Measurements from ENCODE around the gene SLC25A12. TPM values are rescaled to one million over a fixed set of nuclear protein-coding genes. Genes with fewer than 3 reads are reported as not detected.
"Not testable (repeated sequence)": the region's sequence is repeated elsewhere in the genome, so short reads cannot be mapped to it uniquely, and the experiment has no call there.

Gene SLC25A12
- total RNA-seq, 2 donors from 2014 or later = 13.6 to 33.3 TPM

DNA sequence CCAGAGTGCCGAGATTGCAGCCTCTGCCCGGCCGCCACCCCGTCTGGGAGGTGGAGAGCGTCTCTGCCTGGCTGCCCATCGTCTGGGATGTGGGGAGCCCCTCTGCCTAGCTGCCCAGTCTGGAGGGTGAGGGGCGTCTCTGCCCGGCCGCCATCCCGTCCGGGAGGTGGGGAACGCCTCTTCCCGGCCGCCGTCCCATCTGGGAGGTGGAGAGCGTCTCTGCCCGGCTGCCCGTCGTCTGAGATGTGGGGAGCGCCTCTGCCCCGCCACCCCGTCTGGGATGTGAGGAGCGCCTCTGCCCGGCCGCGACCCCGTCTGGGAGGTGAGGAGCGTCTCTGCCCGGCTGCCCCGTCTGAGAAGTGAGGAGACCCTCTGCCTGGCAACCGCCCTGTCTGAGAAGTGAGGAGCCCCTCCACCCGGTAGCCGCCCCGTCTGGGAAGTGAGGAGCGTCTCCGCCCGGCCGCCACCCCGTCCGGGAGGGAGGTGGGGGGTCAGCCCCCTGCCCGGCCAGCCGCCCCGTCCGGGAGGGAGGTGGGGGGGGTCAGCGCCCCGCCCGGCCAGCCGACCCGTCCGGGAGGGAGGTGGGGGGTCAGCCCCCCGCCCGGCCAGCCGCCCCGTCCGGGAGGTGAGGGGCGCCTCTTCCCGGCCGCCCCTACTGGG is 5.7 kb upstream of the SLC25A12 start:
- not testable (repeated sequence) for H3K9me3 Mint-ChIP-seq

GRCh38 chr2:171895786-171896185 is 1.7 kb upstream of the SLC25A12 start:
- DNase-seq (ENCODE audit: low spot score in 2 of 2) = no peak
- Mint-ChIP-seq H3K9me3 (no peaks in the 10 kb centered on the region), H3K36me3 (peaks cover 16 to 27% of the 10 kb centered on the region in 2 donors), H3K27ac (no peak overlapping the region)
- ATAC-seq = no peak

More for the DNA sequence above, 5.7 kb upstream of the SLC25A12 start:
- H3K36me3 Mint-ChIP-seq; H3K27ac Mint-ChIP-seq; DNase-seq (ENCODE audit: low spot score in 2 of 2); ATAC-seq: not testable (repeated sequence)

GRCh38 chr2:171894612-171894947 is 536 bp upstream of the SLC25A12 start:
- ATAC-seq (no peak), DNase-seq (ENCODE audit: low spot score in 2 of 2) (no peak)
- Mint-ChIP-seq H3K36me3 (peaks cover 16 to 37% of the 10 kb centered on the region in 2 donors), H3K27ac (peak overlapping the region; percentile 55 to 89), H3K9me3 (no peaks in the 10 kb centered on the region)

DNA sequence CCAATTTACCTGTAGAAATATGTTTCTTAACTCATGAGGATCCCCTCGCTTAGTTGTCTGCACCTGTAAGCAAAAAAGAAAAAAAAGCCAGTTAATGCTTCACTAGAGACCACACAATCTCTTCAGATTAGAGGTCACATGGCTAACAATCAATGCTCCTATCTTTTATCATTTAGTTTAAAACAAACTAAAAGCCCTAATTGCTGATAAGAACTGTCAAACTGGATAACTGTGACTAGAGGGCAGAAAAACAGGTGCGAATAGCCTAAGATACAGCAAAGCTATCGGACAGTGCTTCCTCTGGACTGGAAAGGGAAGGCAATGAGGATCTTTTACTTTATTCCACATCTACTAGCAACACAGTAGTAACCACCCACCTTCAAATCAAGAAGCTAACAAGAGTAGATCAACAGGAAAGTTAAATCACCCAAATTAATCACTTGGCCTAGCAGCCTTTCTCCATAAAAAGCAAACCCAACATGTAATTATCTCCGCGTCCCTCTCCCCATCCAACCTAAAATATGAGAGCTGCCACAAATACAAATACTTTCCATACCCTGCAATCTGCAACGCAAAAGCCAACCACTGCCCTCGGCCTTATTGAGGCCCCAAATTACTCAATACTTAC is 734 bp downstream of the SLC25A12 start:
- DNase-seq (ENCODE audit: low spot score in 2 of 2) (no peak), ATAC-seq (no peak)
- peak overlapping the region; percentile 89 to 92 for H3K27ac Mint-ChIP-seq
- H3K9me3 Mint-ChIP-seq = no peaks in the 10 kb centered on the region
- H3K36me3 Mint-ChIP-seq = peaks cover 16 to 46% of the 10 kb centered on the region in 2 donors

DNA sequence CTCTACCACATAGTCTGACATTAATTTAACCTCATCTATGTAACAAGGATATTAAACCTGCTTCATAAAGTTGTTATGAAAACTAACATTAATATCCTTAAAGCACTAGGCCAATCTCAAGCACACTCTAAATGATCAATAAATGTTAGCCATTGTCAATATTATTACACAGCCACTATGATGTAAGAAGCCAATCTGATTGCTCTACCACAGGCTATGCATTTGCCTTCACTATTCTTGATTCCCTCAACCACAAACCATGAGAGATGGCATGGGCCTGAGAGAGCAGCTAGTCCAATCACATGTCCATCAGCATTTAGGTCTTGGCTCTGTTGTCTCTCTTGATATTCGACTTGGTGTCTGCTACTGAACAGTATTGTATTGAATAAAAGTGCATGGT is 4.2 kb downstream of the SLC25A12 start:
- DNase-seq (ENCODE audit: low spot score in 2 of 2) (no peak), ATAC-seq (no peak)
- H3K36me3 Mint-ChIP-seq = peaks cover 16 to 40% of the 10 kb centered on the region in 2 donors
- H3K27ac Mint-ChIP-seq = no peak overlapping the region
- no peaks in the 10 kb centered on the region for H3K9me3 Mint-ChIP-seq

- Mint-ChIP-seq H3K36me3 (peaks cover 16 to 40% of the 10 kb centered on the region in 2 donors), H3K27ac (no peak overlapping the region), H3K9me3 (no peaks in the 10 kb centered on the region)
- DNase-seq (ENCODE audit: low spot score in 2 of 2) (no peak), ATAC-seq (no peak)
Measured at GRCh38 chr2:171889333-171889732, 4.7 kb downstream of the SLC25A12 start.

DNA sequence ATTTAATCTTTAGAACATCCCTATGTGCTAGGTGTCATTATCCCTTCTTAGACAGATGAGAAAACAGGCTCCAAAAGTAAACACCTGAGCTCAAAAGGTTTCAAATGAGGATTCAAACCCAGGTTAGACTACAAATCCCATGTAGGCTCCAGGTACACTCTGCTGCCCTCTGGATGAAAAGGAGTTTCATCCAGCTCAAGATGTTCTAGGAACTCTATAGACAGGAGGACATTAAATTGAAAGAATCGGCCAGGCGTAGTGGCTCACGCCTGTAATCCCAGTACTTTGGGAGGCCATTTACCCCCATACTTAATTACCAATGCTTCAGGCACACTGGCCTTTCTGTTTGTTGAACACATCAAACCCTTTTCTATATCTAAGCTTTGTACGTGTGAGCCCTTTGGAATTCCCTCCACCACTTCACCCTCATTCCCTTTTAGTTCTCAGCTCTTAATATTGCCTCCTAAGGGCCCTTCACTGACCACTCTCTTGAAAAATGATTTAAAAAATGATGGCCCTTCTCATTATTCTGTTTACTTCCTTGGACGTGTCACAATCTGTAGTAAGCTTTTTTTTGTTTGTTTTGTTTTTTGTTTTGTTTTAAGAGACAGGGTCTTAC is 10.7 kb downstream of the SLC25A12 start:
- DNase-seq (ENCODE audit: low spot score in 2 of 2) (no peak), ATAC-seq (no peak)
- Mint-ChIP-seq H3K36me3 (no peaks in the 10 kb centered on the region), H3K9me3 (no peaks in the 10 kb centered on the region), H3K27ac (no peak overlapping the region)

DNA sequence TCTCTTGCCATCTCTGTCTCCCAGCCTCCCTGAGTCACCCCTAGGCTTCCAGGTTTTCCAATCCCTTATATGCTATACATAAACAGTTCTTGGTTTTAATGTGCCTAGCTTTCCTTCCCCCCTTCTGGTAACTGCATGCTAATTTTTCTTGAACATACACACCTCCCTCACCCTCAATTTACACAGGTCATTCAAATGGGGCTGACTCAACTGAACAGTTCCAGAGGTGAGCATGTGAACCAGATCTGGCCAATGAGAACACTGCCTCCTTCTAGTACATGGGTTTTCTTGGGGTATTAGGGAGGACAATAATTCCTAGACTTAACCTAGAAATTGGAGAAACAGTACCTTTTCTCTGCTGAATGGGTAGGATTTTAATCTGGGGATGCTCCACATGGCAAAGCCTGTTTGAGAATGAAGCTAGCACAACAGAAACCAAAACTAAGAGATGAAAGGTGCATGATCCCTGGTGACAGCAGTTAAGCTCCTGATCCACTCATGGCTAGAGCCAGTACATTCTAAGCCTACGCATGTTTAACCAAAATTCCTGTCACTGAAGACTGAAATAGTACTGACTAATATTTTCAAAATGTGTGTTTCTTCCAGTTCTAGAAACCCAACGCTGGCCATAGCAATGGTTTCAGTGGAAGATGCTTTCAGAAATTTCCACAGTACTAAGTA is 11.8 kb downstream of the SLC25A12 start:
- peak; percentile 83 to 91 for ATAC-seq
- Mint-ChIP-seq H3K27ac (no peak overlapping the region), H3K36me3 (no peaks in the 10 kb centered on the region), H3K9me3 (no peaks in the 10 kb centered on the region)
- DNase-seq (ENCODE audit: low spot score in 2 of 2) = no peak

DNA sequence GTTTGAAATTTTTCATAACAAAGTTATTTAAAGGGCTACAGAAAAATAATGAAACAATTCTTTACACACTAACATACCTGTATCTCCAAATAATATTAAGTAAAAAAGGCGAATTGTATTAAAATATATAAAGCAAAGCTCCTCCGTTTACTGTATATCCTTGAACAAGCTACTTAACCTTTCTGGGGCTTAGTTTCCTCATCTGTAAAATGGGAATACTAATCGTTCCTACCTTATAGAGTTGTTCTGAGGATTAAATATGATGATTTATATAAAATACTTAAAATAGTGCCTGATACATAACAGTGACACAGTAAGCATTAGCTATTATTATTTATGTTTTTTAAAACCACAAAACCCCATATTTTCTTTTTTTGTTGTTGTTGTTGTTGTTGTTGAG is 13.3 kb downstream of the SLC25A12 start:
- ATAC-seq = no peak
- H3K9me3 Mint-ChIP-seq = no peaks in the 10 kb centered on the region
- H3K36me3 Mint-ChIP-seq = no peaks in the 10 kb centered on the region
- H3K27ac Mint-ChIP-seq = no peak overlapping the region
- no peak for DNase-seq (ENCODE audit: low spot score in 2 of 2)

GRCh38 chr2:171879865-171880264 is 14.2 kb downstream of the SLC25A12 start:
- ATAC-seq (no peak), DNase-seq (ENCODE audit: low spot score in 2 of 2) (no peak)
- Mint-ChIP-seq H3K9me3 (peaks cover 0 to 4% of the 10 kb centered on the region in 2 donors), H3K36me3 (peaks cover 6 to 7% of the 10 kb centered on the region in 2 donors), H3K27ac (no peak overlapping the region)

DNA sequence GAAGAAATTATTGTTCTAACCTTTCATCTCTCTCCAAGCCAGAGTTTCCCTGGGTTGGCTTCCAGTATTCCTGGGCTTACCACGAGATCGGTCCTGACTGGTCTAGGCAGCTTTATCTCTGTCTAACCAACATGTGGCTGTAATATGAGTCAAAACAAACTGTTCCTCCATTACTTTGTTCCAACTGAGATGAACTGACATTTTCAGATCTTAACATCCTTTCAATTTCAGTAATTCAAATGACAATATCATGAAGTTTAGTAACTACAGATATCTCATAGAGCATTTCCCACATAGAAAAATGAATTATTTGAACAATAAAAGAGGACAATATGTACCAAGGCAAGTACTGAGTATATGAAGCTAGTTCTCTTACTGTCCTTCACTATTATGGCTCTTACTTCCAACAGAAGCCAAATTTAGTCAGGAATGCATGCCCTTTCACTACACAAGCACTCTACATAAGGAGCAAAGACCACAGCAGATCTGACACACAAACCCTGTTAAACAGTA is 15.5 kb downstream of the SLC25A12 start:
- DNase-seq (ENCODE audit: low spot score in 2 of 2) = no peak
- peak; percentile 59 to 64 for ATAC-seq

GRCh38 chr2:171874963-171875362 is 19.1 kb downstream of the SLC25A12 start:
- Mint-ChIP-seq H3K36me3 (peaks cover 15 to 22% of the 10 kb centered on the region in 2 donors), H3K9me3 (peaks cover 0 to 4% of the 10 kb centered on the region in 2 donors), H3K27ac (no peak overlapping the region)
- DNase-seq (ENCODE audit: low spot score in 2 of 2) (no peak), ATAC-seq (no peak)

More for the DNA sequence above, 15.5 kb downstream of the SLC25A12 start:
- peaks cover 0 to 4% of the 10 kb centered on the region in 2 donors for H3K9me3 Mint-ChIP-seq
- no peak overlapping the region for H3K27ac Mint-ChIP-seq
- H3K36me3 Mint-ChIP-seq = peaks cover 8 to 15% of the 10 kb centered on the region in 2 donors

GRCh38 chr2:171874517-171874916 is 19.5 kb downstream of the SLC25A12 start:
- DNase-seq (ENCODE audit: low spot score in 2 of 2) (no peak), ATAC-seq (no peak)
- Mint-ChIP-seq H3K9me3 (peaks cover 0 to 4% of the 10 kb centered on the region in 2 donors), H3K36me3 (peaks cover 15 to 22% of the 10 kb centered on the region in 2 donors), H3K27ac (no peak overlapping the region)

DNA sequence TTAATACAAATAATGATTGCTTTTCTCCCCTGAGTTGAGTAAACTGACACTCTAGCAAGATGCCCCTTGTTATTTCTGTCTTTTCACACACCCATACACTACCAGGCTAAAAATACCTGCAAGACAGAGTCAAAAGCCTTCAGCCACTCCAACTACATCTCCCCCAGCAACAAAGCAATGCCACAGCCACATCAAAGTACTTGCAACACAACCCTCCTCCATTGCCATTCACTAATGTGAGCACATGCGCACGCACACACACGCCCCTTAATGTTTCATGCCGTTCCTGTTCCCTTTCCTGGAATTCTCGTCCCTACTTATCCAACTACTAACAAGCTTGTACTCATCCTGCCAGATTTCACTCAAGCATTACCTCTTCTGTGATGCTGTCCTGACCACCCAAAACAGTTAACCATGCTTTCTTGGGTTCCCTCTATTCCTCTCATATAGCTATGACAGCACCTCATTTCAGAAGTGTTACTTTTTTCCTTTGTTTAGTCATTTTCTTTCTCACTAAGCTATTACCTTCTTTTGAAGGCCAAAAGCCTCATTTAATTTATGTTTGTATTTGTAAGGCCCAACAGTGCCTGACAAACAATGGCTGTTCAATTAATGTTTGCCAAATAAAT is 29.6 kb downstream of the SLC25A12 start:
- Mint-ChIP-seq H3K36me3 (no peaks in the 10 kb centered on the region), H3K9me3 (no peaks in the 10 kb centered on the region), H3K27ac (peak overlapping the region in 1 of 2 donors; percentile 4)
- DNase-seq (ENCODE audit: low spot score in 2 of 2) (peak in 1 of 2 donors; percentile 7), ATAC-seq (peak; percentile 49 to 91)

GRCh38 chr2:171862501-171862900 is 31.5 kb downstream of the SLC25A12 start:
- H3K27ac Mint-ChIP-seq = no peak overlapping the region
- H3K36me3 Mint-ChIP-seq = no peaks in the 10 kb centered on the region
- ATAC-seq (no peak), DNase-seq (ENCODE audit: low spot score in 2 of 2) (no peak)
- no peaks in the 10 kb centered on the region for H3K9me3 Mint-ChIP-seq

DNA sequence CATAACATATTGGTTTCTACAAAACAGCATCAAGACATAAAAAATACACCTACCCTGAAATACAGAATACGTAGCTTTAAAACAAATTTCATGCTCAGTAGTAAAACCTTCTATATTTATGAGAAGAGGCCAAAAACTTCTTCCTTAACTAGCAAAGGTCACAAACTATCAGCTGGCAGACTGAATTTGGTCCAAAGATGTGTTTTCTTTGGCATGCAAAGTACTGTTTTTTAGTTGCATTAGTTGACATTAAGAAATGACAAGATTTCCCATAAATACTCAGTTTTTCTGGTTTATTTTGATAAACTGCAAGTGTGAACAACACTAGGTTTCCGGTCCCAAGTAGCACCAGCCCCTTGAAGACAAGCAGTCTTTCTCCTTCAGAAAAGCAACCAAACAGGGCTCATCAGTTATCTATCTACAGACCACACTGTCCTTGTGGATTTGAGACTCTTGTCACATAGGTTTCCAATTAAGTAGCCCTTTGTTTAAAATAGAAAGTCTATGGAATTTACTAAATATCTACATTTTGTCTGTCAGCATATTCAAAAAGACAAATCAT is 35.6 kb downstream of the SLC25A12 start:
- no peak overlapping the region for H3K27ac Mint-ChIP-seq
- no peaks in the 10 kb centered on the region for H3K9me3 Mint-ChIP-seq
- DNase-seq (ENCODE audit: low spot score in 2 of 2) (no peak), ATAC-seq (no peak)
- H3K36me3 Mint-ChIP-seq = peaks cover 6 to 7% of the 10 kb centered on the region in 2 donors
